Stimulated activated CD4-positive, alpha-beta T cell treated with anti-CD3 and anti-CD28 coated beads, Interleukin-15, amount 100 ng/mL, for 1 hour (primary cell): ENCODE results near the gene PDE3A.

ENCODE experiments used
- DNase-seq, 2 donors: peaks; one replicate each; pipeline ENCODE4 v3.0.0-alpha.2; 2020; ENCODE audit warnings: low read depth in 1 of 2, low spot score in 1 of 2

Gene PDE3A

GRCh38 chr12:20420557-20420956 is 52.2 kb downstream of the PDE3A start:
- no peak for DNase-seq

GRCh38 chr12:20421421-20421820 is 53.1 kb downstream of the PDE3A start:
- DNase-seq: no peak

GRCh38 chr12:20423557-20423956 is 55.2 kb downstream of the PDE3A start:
- DNase-seq: no peak

- DNase-seq: no peak
Measured at GRCh38 chr12:20424841-20425240, 56.5 kb downstream of the PDE3A start.

- DNase-seq: no peak
Measured at GRCh38 chr12:20426191-20426590, 57.9 kb downstream of the PDE3A start.

GRCh38 chr12:20426957-20427356 is 58.6 kb downstream of the PDE3A start:
- DNase-seq: no peak

- DNase-seq: no peak
Measured at GRCh38 chr12:20429852-20430251, 61.5 kb downstream of the PDE3A start.

GRCh38 chr12:20432290-20432689 is 64.0 kb downstream of the PDE3A start:
- DNase-seq: no peak

- DNase-seq: no peak
Measured at GRCh38 chr12:20434996-20435395, 66.7 kb downstream of the PDE3A start.

GRCh38 chr12:20436316-20436715 is 68.0 kb downstream of the PDE3A start:
- DNase-seq: no peak

GRCh38 chr12:20438299-20438779 is 70.0 kb downstream of the PDE3A start:
- no peak for DNase-seq

- no peak for DNase-seq
Measured at GRCh38 chr12:20439626-20440025, 71.3 kb downstream of the PDE3A start.

GRCh38 chr12:20440408-20440807 is 72.1 kb downstream of the PDE3A start:
- DNase-seq: no peak

GRCh38 chr12:20442322-20442721 is 74.0 kb downstream of the PDE3A start:
- DNase-seq: no peak

GRCh38 chr12:20443255-20443654 is 74.9 kb downstream of the PDE3A start:
- DNase-seq: no peak

GRCh38 chr12:20443792-20444191 is 75.5 kb downstream of the PDE3A start:
- no peak for DNase-seq

GRCh38 chr12:20444595-20445170 is 76.3 kb downstream of the PDE3A start:
- DNase-seq: no peak

GRCh38 chr12:20445687-20446086 is 77.3 kb downstream of the PDE3A start:
- DNase-seq: no peak

GRCh38 chr12:20446836-20447235 is 78.5 kb downstream of the PDE3A start:
- DNase-seq: no peak

GRCh38 chr12:20448781-20449180 is 80.4 kb downstream of the PDE3A start:
- DNase-seq: no peak

- no peak for DNase-seq
Measured at GRCh38 chr12:20450591-20451180, 82.3 kb downstream of the PDE3A start.

GRCh38 chr12:20451761-20452160 is 83.4 kb downstream of the PDE3A start:
- no peak for DNase-seq

- DNase-seq: no peak
Measured at GRCh38 chr12:20452496-20453010, 84.2 kb downstream of the PDE3A start.
